SU-DHL-6 (cell line): Measurements from ENCODE around the gene SLC25A42.

ENCODE experiments used
- EZH2phosphoT487 ChIP-seq: fragments of 200-600 bp; sonication (generic), shearing (Covaris generic); conservative IDR thresholded peaks from 2 replicates; pipeline ENCODE4 v1.6.1; 2018; ENCODE audit warnings: mild to moderate bottlenecking, antibody characterized with exemption, low read length, moderate library complexity, mixed read lengths
- TF ChIP-seq, protein P1 (sequence below): fragments of 200-600 bp; sonication (generic); IDR thresholded peaks from one replicate; pipeline ENCODE4 v1.5.1; 2017; ENCODE audit warnings: antibody characterized with exemption, mild to moderate bottlenecking, low read length, moderate library complexity; ENCODE audit not compliant: insufficient read depth, poor library complexity, severe bottlenecking

GRCh38 chr19:19043481-19043880 lies 20.3 kb upstream of the SLC25A42 start:
- TF ChIP-seq, protein P1, sequence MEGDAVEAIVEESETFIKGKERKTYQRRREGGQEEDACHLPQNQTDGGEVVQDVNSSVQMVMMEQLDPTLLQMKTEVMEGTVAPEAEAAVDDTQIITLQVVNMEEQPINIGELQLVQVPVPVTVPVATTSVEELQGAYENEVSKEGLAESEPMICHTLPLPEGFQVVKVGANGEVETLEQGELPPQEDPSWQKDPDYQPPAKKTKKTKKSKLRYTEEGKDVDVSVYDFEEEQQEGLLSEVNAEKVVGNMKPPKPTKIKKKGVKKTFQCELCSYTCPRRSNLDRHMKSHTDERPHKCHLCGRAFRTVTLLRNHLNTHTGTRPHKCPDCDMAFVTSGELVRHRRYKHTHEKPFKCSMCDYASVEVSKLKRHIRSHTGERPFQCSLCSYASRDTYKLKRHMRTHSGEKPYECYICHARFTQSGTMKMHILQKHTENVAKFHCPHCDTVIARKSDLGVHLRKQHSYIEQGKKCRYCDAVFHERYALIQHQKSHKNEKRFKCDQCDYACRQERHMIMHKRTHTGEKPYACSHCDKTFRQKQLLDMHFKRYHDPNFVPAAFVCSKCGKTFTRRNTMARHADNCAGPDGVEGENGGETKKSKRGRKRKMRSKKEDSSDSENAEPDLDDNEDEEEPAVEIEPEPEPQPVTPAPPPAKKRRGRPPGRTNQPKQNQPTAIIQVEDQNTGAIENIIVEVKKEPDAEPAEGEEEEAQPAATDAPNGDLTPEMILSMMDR, result no peak
- no peak for TF ChIP-seq EZH2phosphoT487
